OCI-LY7 (cell line): Measurements from ENCODE around the gene KIRREL3. TPM values are rescaled to one million over a fixed set of nuclear protein-coding genes. Genes with fewer than 3 reads are reported as not detected.

Source experiments
- BruUV-seq: library from RNA; stranded (reverse); fragments of 400-500 nt; replicated peaks from 2 replicates; lab custom pipeline; 2021; lab: Mats Ljungman, UMichigan
- CTCF ChIA-PET: fragments of 300-600 bp; sonication (Branson Sonifier 250); formaldehyde crosslinking; loops from one replicate; lab custom pipeline; 2022; ENCODE audit warnings: antibody characterized with exemption; ENCODE audit not compliant: unreplicated experiment; lab: Charles Lee
- POLR2A ChIA-PET: fragments of 300-600 bp; sonication (Branson Sonifier 250); formaldehyde crosslinking; loops from one replicate; lab custom pipeline; 2022; ENCODE audit warnings: antibody characterized with exemption; lab: Charles Lee
- DNase-seq: peaks from one replicate; pipeline ENCODE4 v3.0.0-alpha.2; 2015; ENCODE audit warnings: low spot score
- H2AFZ ChIP-seq: fragments of 200-600 bp; sonication (generic), shearing (Covaris generic); 2 replicates; pipeline ENCODE4 v1.6.1; 2014; ENCODE audit warnings: mild to moderate bottlenecking, antibody characterized with exemption, low read length, moderate library complexity
- H3K27ac ChIP-seq: fragments of 200-600 bp; sonication (generic); 2 replicates; pipeline ENCODE4 v1.5.1; 2014; ENCODE audit warnings: mixed run types, low read depth, mild to moderate bottlenecking, moderate library complexity, low read length, inconsistent platforms; ENCODE audit not compliant: poor library complexity, severe bottlenecking
- H3K36me3 ChIP-seq: fragments of 200-600 bp; sonication (generic); 2 replicates; pipeline ENCODE4 v1.6.1; 2014; ENCODE audit warnings: mild to moderate bottlenecking, antibody characterized with exemption, low read length, moderate library complexity, mixed read lengths; ENCODE audit not compliant: insufficient read depth
- H3K4me1 ChIP-seq: fragments of 200-600 bp; sonication (generic); 2 replicates; pipeline ENCODE4 v1.5.1; 2014; ENCODE audit warnings: mild to moderate bottlenecking, low read length; ENCODE audit not compliant: insufficient read depth, poor library complexity, severe bottlenecking
- H3K4me2 ChIP-seq: fragments of 200-600 bp; sonication (generic); 2 replicates; pipeline ENCODE4 v1.6.1; 2014; ENCODE audit warnings: mild to moderate bottlenecking, low read length
- H3K4me3 ChIP-seq: fragments of 200-600 bp; sonication (generic); 2 replicates; pipeline ENCODE4 v1.5.1; 2014; ENCODE audit warnings: mild to moderate bottlenecking, low read depth, low read length; ENCODE audit not compliant: poor library complexity, severe bottlenecking
- H3K79me2 ChIP-seq: fragments of 200-600 bp; sonication (generic); 2 replicates; pipeline ENCODE4 v1.6.1; 2016; ENCODE audit warnings: low read depth, mild to moderate bottlenecking, low read length, moderate library complexity, mixed read lengths; ENCODE audit not compliant: insufficient read depth
- H3K9me2 ChIP-seq: fragments of 200-600 bp; sonication (generic); 2 replicates; pipeline ENCODE4 v1.6.1; 2016; ENCODE audit warnings: mild to moderate bottlenecking, low read length, mixed read lengths; ENCODE audit not compliant: insufficient read depth
- H3K9me3 ChIP-seq: fragments of 200-600 bp; sonication (generic); 2 replicates; pipeline ENCODE4 v1.6.1; 2014; ENCODE audit warnings: mild to moderate bottlenecking, mixed run types, low read length, mixed read lengths
- H4K20me1 ChIP-seq: fragments of 200-600 bp; sonication (generic); 2 replicates; pipeline ENCODE4 v1.6.1; 2014; ENCODE audit warnings: mild to moderate bottlenecking, antibody characterized with exemption, low read length, moderate library complexity, mixed read lengths; ENCODE audit not compliant: insufficient read depth
- EZH2phosphoT487 ChIP-seq: fragments of 200-600 bp; sonication (generic); IDR thresholded peaks from 2 replicates; pipeline ENCODE4 v1.6.1; 2018; ENCODE audit warnings: low read depth, borderline replicate concordance, mild to moderate bottlenecking, mixed run types, antibody characterized with exemption, low read length, moderate library complexity, mixed read lengths
- intact Hi-C: fragments of 100-400 bp; cut with micrococcal nuclease; formaldehyde crosslinking; loops from one replicate; pipeline ENCODE4 v1.10.0; 2022; ENCODE audit not compliant: unreplicated experiment
- total RNA-seq, 2 experiments: library from RNA; depleted of rRNA in 1 of 2; stranded (reverse); fragments of >200 nt in 1 of 2; shearing (Covaris generic) in 1 of 2; gene quantifications; 2 replicates each; pipeline ENCODE4 v1.2.3, GENCODE V29; 2014 to 2022
- TF ChIP-seq, protein P1 (sequence below): fragments of 200-600 bp; sonication (generic); conservative IDR thresholded peaks from 2 replicates; pipeline ENCODE4 v1.5.1; 2014; ENCODE audit warnings: mild to moderate bottlenecking, antibody characterized with exemption, low read length, moderate library complexity, mixed read lengths

The KIRREL3 gene
- total RNA-seq, 2 experiments from 2014 or later = not detected

DNA sequence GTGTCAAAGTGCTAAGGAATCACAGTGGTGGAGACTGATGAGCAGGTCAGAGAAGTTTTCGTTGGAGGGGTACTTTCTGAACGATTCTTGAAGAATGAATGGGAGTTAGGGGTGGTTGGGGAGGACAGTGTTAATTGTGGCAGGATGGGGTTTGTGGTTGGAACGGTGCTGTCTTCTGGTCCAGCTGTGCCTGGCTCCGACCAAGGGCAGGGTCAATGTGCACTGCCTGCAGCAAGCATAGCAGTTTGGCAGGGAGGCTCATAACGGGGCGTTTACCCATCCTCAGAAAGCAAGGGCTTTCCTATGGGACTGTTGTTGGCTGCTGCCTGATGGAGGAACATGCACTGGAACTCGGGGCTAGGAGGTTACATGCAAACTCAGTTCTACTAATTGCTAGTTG is 265.8 kb downstream of the KIRREL3 start:
- no peak overlapping the region for H3K27ac ChIP-seq
- BruUV-seq = no TSS peak
- H4K20me1 ChIP-seq = no peaks in the 10 kb centered on the region
- H3K79me2 ChIP-seq = no peaks in the 10 kb centered on the region
- ChIA-PET POLR2A (no interaction called here), CTCF (no interaction called here)
- H3K4me2 ChIP-seq = no peak overlapping the region
- H3K4me1 ChIP-seq = no peaks in the 10 kb centered on the region
- no peak overlapping the region for H2AFZ ChIP-seq
- H3K4me3 ChIP-seq = no peak overlapping the region
- no peaks in the 10 kb centered on the region for H3K9me2 ChIP-seq
- no peaks in the 10 kb centered on the region for H3K36me3 ChIP-seq
- no peak for DNase-seq
- intact Hi-C loops = no loop called here
- no peaks in the 10 kb centered on the region for H3K9me3 ChIP-seq
- TF ChIP-seq, protein P1, sequence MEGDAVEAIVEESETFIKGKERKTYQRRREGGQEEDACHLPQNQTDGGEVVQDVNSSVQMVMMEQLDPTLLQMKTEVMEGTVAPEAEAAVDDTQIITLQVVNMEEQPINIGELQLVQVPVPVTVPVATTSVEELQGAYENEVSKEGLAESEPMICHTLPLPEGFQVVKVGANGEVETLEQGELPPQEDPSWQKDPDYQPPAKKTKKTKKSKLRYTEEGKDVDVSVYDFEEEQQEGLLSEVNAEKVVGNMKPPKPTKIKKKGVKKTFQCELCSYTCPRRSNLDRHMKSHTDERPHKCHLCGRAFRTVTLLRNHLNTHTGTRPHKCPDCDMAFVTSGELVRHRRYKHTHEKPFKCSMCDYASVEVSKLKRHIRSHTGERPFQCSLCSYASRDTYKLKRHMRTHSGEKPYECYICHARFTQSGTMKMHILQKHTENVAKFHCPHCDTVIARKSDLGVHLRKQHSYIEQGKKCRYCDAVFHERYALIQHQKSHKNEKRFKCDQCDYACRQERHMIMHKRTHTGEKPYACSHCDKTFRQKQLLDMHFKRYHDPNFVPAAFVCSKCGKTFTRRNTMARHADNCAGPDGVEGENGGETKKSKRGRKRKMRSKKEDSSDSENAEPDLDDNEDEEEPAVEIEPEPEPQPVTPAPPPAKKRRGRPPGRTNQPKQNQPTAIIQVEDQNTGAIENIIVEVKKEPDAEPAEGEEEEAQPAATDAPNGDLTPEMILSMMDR = no peak

DNA sequence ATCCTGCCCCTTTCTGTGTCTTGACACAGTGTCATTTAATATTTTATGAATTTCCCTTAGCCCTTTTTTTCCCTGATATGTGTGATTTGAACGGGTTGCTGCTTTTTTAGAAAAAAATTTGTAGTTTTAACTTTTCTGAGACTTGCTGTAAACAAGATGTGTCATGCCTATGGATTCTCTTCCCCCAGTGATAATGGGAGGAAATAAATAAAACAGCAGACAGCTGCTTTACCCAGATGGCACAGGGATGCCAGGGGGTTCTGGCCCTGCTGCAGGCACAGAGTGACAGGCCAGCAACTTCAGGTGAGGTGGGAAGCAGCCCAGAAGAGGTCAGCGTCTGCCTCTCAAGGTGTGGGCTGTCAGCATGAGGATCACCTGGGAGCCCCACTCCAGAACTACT is 266.9 kb downstream of the KIRREL3 start:
- no peak overlapping the region for H3K27ac ChIP-seq
- no peak overlapping the region for H2AFZ ChIP-seq
- no peak overlapping the region for H3K4me3 ChIP-seq
- no peaks in the 10 kb centered on the region for H3K9me2 ChIP-seq
- no peaks in the 10 kb centered on the region for H3K9me3 ChIP-seq
- H3K36me3 ChIP-seq = no peaks in the 10 kb centered on the region
- ChIA-PET CTCF (no interaction called here), POLR2A (interaction anchor here (0.7 kb wide), 1 partner anchor 924 kb away, joined by 4 read pairs; no protein-coding TSS in a partner anchor)
- intact Hi-C loops = no loop called here
- no peak overlapping the region for H3K4me2 ChIP-seq
- TF ChIP-seq, protein P1 = no peak
- no peak for TF ChIP-seq EZH2phosphoT487
- H3K4me1 ChIP-seq = no peaks in the 10 kb centered on the region
- BruUV-seq = no TSS peak
- H4K20me1 ChIP-seq = no peaks in the 10 kb centered on the region
- no peak for DNase-seq
- no peaks in the 10 kb centered on the region for H3K79me2 ChIP-seq

DNA sequence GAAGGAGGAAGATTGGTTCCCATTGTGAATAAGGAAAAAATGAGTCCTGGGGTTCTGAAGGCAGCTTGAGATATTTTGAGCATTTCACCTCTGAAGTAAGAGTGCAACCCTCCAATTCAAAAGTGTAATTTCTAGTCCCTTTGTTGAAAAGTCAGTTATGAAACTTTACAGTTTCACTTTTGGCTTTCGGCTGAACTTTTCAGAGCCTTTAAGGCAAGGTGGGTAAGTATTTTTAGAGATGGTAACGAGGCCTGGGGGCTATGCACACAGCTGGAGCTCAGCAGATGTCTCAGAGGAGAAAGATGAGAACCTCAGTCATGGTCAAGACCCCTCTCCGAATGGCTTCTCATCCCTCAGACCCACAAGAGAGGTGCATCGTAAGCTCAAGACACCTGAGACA is 267.6 kb downstream of the KIRREL3 start:
- no peak for TF ChIP-seq EZH2phosphoT487
- TF ChIP-seq, protein P1 = no peak
- no peaks in the 10 kb centered on the region for H3K9me3 ChIP-seq
- CTCF ChIA-PET = no interaction called here
- intact Hi-C loops = no loop called here
- H3K79me2 ChIP-seq = no peaks in the 10 kb centered on the region
- no peak for DNase-seq
- H3K4me3 ChIP-seq = no peak overlapping the region
- no peaks in the 10 kb centered on the region for H3K9me2 ChIP-seq
- H3K4me1 ChIP-seq = no peaks in the 10 kb centered on the region
- H3K4me2 ChIP-seq = no peak overlapping the region
- no TSS peak for BruUV-seq
- POLR2A ChIA-PET = no interaction called here
- H4K20me1 ChIP-seq = no peaks in the 10 kb centered on the region
- no peak overlapping the region for H2AFZ ChIP-seq
- H3K36me3 ChIP-seq = no peaks in the 10 kb centered on the region
- H3K27ac ChIP-seq = no peak overlapping the region
